LoVo (cell line): ENCODE results near the gene BOD1.
"Not testable (repeated sequence)": the region's sequence is repeated elsewhere in the genome, so short reads cannot be mapped to it uniquely, and the experiment has no call there.

Experiments
- DNase-seq: peaks from one replicate; pipeline ENCODE4 v3.0.0-alpha.2; 2016; ENCODE audit warnings: low spot score

BOD1 gene

GRCh38 chr5:173615884-173616576, 420 bp downstream of the BOD1 start:
- peak; percentile 78 for DNase-seq

GRCh38 chr5:173614591-173614990, 1.9 kb downstream of the BOD1 start:
- no peak for DNase-seq

- DNase-seq: no peak
Observed at GRCh38 chr5:173613433-173614159, 2.9 kb downstream of the BOD1 start.

- DNase-seq: no peak
Observed at GRCh38 chr5:173612948-173613347, 3.5 kb downstream of the BOD1 start.

GRCh38 chr5:173611706-173612105, 4.7 kb downstream of the BOD1 start:
- no peak for DNase-seq

- no peak for DNase-seq
Observed at GRCh38 chr5:173604141-173604540, 12.3 kb downstream of the BOD1 start.

GRCh38 chr5:173602423-173602822, 14.0 kb downstream of the BOD1 start:
- DNase-seq: no peak

- DNase-seq: no peak
Observed at GRCh38 chr5:173598686-173599085, 17.8 kb downstream of the BOD1 start.

- DNase-seq: no peak
Observed at GRCh38 chr5:173597304-173597703, 19.1 kb downstream of the BOD1 start.

GRCh38 chr5:173595841-173596240, 20.6 kb downstream of the BOD1 start:
- no peak for DNase-seq

GRCh38 chr5:173594061-173594460, 22.4 kb downstream of the BOD1 start:
- DNase-seq: no peak

GRCh38 chr5:173592050-173592669, 24.3 kb downstream of the BOD1 start:
- DNase-seq: no peak

GRCh38 chr5:173591056-173591514, 25.4 kb downstream of the BOD1 start:
- no peak for DNase-seq

GRCh38 chr5:173590436-173591055, 25.9 kb downstream of the BOD1 start:
- no peak for DNase-seq

GRCh38 chr5:173586133-173586532, 30.3 kb downstream of the BOD1 start:
- not testable (repeated sequence) for DNase-seq

GRCh38 chr5:173583346-173583745, 33.1 kb downstream of the BOD1 start:
- DNase-seq: no peak

GRCh38 chr5:173582216-173583111, 34.0 kb downstream of the BOD1 start:
- no peak for DNase-seq

- DNase-seq: peak; percentile 12
Observed at GRCh38 chr5:173581408-173582215, 34.8 kb downstream of the BOD1 start.

- no peak for DNase-seq
Observed at GRCh38 chr5:173578947-173579615, 37.4 kb downstream of the BOD1 start.

GRCh38 chr5:173577817-173578216, 38.6 kb downstream of the BOD1 start:
- DNase-seq: no peak
